Measurements from ENCODE around the gene SERTAD1.

SERTAD1 gene

DNA sequence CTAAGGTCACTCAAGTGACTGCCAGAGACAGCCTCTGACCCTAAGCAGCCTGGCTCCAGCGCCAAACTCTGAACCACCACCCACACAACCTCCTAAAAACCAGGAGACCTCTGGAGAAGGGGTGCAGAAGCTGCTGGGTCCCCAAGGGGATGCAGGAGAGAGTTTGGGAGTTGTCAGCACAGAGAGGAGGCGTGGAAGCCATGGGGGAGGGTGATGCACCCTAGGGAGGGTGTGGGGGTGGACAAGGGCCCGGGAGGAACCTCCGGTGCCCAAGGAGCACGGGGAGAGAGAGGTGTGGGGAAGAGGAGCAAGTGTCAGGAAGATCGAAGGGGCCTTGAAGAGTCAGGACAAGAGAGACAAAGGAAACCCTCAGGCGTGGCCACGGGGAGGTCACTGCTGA, 33.7 kb downstream of the SERTAD1 start:
- DNase-seq (ENCODE audit: low spot score) = no peak
- no peak overlapping the region for H3K27ac ChIP-seq
- TF ChIP-seq, protein P1, sequence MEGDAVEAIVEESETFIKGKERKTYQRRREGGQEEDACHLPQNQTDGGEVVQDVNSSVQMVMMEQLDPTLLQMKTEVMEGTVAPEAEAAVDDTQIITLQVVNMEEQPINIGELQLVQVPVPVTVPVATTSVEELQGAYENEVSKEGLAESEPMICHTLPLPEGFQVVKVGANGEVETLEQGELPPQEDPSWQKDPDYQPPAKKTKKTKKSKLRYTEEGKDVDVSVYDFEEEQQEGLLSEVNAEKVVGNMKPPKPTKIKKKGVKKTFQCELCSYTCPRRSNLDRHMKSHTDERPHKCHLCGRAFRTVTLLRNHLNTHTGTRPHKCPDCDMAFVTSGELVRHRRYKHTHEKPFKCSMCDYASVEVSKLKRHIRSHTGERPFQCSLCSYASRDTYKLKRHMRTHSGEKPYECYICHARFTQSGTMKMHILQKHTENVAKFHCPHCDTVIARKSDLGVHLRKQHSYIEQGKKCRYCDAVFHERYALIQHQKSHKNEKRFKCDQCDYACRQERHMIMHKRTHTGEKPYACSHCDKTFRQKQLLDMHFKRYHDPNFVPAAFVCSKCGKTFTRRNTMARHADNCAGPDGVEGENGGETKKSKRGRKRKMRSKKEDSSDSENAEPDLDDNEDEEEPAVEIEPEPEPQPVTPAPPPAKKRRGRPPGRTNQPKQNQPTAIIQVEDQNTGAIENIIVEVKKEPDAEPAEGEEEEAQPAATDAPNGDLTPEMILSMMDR (IDR thresholded peaks at IDR 0.05) = no peak
- H3K4me3 ChIP-seq = no peak overlapping the region

- TF ChIP-seq, protein P1 (IDR thresholded peaks at IDR 0.05) = no peak
- no peak within 1 kb of the TSS for H3K4me3 ChIP-seq
- DNase-seq (ENCODE audit: low spot score) = no peak
- no peak within 1 kb of the TSS for H3K27ac ChIP-seq
These were observed 35.6 kb downstream of the SERTAD1 start, which contains the start of gene HIPK4 for GRCh38 chr19:40390084-40390742. TSS of gene HIPK4 (minus strand) at chr19:40390181. CDS start at chr19:40389902, 279 bp downstream.

DNA sequence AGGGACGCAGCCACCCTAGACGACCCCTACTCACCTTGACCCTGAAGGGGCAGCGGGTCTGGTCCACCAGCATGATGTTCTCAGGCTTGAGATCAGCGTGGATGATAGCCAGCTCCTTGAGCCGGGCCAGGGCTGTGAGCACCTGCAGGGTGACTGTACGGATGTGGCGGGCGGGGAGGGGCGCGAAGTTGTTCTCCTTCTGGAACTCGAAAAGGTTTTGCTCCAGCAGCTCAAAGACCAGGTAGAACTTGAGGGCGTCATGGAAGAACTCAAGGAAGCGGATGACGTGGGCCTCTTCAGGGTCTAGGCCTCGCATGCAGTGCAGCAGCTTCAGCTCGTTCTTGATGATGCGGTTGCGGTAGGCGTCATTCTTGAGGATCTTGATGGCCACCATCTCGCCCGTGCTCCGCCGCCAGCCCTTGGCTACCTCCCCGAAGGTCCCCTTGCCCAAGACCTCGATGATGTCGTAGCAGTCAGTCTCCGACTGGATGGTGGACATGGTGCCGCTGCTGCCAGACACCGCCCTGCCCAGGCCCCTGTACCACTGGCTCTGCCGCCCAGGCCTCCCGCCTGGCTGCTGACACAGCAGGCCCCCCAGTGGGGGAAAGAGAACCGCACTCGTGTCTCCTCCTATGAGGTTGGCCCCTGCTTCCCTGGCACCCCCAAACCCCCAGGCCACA, 36.2 kb downstream of the SERTAD1 start:
- H3K27ac ChIP-seq = no peak overlapping the region
- TF ChIP-seq, protein P1 (IDR thresholded peaks at IDR 0.05) = no peak
- DNase-seq (ENCODE audit: low spot score) = no peak
- H3K4me3 ChIP-seq = no peak overlapping the region

GRCh38 chr19:40388481-40388880, 37.3 kb downstream of the SERTAD1 start:
- Histone ChIP-seq H3K27ac (no peak overlapping the region), H3K4me3 (no peak overlapping the region)
- TF ChIP-seq, protein P1 (IDR thresholded peaks at IDR 0.05) = no peak
- no peak for DNase-seq (ENCODE audit: low spot score)

DNA sequence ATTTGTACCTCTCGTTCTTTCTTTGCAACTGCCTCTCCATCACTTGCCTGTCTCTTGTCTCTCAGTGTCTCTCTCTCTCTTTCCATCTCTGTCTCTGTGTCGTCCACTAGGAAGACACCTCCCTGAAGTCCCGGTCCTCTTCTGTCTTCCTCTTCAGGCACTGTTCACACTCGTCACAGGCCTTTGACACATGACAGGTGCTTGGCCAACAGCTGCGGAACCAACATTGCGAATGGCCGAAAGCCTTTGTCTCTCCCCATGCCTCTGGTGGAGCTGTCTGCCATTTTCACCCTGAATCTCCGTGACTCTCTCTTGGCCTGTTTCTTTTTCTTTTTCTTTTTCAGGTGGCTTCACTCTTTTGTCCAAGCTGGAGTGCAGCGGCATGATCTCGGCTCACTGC, 38.6 kb downstream of the SERTAD1 start:
- H3K27ac ChIP-seq = no peak overlapping the region
- no peak for DNase-seq (ENCODE audit: low spot score)
- no peak overlapping the region for H3K4me3 ChIP-seq
- TF ChIP-seq, protein P1 (IDR thresholded peaks at IDR 0.05) = no peak

DNA sequence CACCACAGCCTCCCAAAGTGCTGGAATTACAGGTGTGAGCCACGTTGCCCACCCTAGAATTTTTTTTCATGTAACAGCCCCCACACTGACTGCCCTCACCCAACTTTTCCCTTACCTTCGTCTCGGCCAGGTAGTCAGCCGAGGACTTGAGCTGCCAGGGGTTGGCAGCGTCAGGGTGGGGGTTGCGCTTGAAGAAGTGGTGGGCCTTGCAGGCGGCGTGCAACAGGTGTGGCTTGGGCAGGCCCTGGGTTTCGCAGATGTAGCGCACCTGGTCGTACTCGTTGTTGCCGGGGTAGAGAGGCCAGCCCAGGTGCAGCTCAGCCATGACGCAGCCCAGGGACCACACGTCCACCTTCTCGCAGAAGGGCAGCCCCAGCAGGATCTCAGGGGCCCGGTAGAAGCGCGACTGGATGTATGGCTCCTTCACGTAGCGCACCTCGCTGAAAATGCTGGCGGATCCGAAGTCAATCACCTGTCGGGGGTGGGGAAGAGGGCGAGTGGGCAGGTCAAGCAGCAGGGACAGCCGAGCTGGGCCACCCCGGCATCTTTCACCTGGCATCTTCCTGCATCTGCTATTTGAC, 42.0 kb downstream of the SERTAD1 start:
- Histone ChIP-seq H3K4me3 (no peak overlapping the region), H3K27ac (no peak overlapping the region)
- TF ChIP-seq, protein P1 (IDR thresholded peaks at IDR 0.05) = no peak
- DNase-seq (ENCODE audit: low spot score) = no peak

All from coronary artery (tissue), 2 donors.